HG03064 (cell line): ENCODE measurements around the gene MTSS2.

ENCODE experiments used
- ATAC-seq: cut with Tn5 transposase; IDR thresholded peaks from one replicate; pipeline ENCODE4 v1.9.1; 2021; ENCODE audit warnings: low read depth; ENCODE audit not compliant: unreplicated experiment

Gene MTSS2, protein sequence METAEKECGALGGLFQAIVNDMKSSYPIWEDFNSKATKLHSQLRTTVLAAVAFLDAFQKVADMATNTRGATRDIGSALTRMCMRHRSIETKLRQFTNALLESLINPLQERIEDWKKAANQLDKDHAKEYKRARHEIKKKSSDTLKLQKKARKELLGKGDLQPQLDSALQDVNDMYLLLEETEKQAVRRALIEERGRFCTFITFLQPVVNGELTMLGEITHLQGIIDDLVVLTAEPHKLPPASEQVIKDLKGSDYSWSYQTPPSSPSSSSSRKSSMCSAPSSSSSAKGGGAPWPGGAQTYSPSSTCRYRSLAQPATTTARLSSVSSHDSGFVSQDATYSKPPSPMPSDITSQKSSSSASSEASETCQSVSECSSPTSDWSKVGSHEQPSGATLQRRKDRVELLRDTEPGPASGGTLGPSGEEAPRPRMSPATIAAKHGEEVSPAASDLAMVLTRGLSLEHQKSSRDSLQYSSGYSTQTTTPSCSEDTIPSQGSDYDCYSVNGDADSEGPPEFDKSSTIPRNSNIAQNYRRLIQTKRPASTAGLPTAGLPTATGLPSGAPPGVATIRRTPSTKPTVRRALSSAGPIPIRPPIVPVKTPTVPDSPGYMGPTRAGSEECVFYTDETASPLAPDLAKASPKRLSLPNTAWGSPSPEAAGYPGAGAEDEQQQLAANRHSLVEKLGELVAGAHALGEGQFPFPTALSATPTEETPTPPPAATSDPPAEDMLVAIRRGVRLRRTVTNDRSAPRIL

GRCh38 chr16:70685938-70686375, at the start of gene MTSS2:
TSS of gene MTSS2 (minus strand) at chr16:70686053. CDS start at chr16:70685791, 262 bp downstream.
- no peak for ATAC-seq

- ATAC-seq: no peak
Measured at GRCh38 chr16:70735141-70735979, 49.5 kb upstream of the MTSS2 start.

DNA sequence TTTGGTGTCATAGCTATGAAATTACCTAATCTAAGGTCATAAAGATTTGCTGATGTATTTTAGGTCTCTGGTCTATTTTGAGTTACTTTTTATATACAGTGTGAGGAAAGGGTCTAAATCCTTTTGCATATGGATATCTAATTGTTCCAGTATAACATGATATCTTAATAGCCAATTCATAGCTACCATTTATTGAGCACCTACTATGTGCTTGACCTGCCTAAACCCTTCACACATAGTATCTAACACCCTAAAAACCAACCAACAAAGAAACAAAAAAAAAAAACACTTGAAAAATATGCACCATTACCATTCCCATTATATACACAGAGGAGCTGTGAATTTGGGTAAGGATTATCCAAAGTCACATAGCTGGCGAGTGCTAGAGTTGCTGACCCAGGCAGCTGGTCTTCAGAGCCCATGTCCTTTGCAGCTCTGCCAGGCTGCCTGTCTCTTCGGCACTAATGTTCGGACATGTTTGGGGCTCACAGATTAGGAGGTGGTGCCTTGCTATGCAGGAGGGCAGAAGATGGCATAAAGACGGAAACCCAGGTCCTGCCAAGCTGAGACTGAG, 48.8 kb upstream of the MTSS2 start:
- ATAC-seq: no peak

DNA sequence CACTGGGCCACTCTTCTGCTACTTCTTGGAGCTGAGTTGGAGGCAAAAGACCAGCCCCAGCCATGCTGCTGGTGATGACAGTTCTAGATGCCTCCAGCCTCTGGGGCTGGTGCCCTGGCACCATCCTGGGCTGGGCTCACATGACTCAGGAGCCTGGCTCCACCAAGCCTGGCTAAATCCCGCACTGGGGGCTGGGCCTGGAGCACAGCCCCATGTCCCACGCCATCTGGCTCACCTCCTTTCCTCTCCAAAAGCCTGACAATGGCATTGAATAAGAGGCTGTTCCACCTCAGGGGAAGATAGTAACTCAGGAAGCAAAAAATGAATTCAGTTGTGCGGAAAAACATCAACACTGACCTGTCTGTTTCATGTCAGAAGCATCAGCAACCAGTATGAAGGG, 45.1 kb upstream of the MTSS2 start:
- ATAC-seq: no peak

- ATAC-seq: no peak
Measured at GRCh38 chr16:70730031-70730430, 44.2 kb upstream of the MTSS2 start.

- ATAC-seq: no peak
Measured at GRCh38 chr16:70729292-70729691, 43.4 kb upstream of the MTSS2 start.

GRCh38 chr16:70728150-70728549, 42.3 kb upstream of the MTSS2 start:
- no peak for ATAC-seq

GRCh38 chr16:70726892-70727361, 41.1 kb upstream of the MTSS2 start:
- ATAC-seq: no peak

DNA sequence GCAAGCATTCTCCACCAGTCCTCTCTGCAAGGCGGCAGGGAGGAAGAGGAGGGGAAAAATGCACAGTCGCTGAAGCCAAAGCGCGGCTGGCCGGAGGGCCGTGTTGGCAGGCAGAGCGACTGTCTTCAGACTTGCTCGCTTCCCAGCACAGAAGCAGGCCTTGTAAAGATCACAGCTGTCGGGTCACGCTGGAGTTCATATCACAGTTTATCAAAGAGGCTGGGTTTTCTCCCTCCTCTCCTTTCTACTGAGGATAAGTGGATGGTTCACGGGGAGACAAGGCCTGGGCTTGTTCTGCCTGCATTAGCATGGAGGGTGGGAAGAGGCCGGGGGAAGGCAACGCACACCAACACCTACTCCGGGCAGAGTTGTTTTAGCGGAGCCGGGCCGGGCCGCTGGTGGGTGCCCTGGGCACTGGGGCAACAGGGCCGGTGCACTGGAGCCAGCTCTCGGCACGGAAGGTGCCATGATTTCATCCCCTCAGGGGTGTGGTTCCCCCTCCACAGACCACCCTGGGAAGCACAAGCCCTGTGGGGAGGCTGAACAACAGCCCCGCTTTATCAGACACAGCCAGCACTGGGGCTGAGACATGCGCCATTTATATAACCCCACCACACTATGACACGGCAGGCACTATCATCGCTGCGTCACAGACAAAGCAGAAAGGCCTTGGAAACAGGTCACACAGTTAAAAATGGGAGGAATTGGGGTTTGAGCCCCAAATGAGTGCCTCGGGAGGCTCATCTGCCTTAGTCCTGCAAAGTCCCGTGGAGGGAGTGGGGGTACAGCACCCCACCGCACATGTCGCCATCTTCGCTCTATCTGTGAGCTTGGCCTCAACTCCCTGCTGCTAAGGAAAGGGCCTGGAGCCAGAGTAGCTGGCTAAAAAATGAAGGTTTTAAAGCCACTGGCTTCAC, 40.3 kb upstream of the MTSS2 start:
- ATAC-seq: no peak

GRCh38 chr16:70725024-70725911, 39.4 kb upstream of the MTSS2 start:
- ATAC-seq: no peak

- ATAC-seq: no peak
Measured at GRCh38 chr16:70724146-70725023, 38.5 kb upstream of the MTSS2 start.

DNA sequence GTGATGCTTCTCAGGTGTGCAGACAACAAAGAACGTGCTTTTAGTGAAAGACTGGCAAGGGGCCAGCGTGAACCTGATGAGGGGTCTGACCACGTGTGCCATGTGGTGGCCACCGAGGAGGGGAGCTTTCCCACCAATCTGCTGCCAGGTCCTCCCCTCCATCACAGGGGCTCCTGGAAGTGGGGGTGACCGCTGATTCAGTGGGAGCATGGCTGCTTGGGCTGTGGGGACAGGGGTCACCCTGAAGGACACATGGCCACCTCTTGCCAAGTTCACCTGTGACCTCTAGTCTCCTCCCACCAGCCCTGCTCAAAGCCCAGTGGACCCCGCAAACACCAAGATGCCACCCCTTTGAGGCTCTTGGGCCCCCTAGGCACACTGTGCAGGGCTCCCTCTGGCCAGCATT, 37.9 kb upstream of the MTSS2 start:
- no peak for ATAC-seq

DNA sequence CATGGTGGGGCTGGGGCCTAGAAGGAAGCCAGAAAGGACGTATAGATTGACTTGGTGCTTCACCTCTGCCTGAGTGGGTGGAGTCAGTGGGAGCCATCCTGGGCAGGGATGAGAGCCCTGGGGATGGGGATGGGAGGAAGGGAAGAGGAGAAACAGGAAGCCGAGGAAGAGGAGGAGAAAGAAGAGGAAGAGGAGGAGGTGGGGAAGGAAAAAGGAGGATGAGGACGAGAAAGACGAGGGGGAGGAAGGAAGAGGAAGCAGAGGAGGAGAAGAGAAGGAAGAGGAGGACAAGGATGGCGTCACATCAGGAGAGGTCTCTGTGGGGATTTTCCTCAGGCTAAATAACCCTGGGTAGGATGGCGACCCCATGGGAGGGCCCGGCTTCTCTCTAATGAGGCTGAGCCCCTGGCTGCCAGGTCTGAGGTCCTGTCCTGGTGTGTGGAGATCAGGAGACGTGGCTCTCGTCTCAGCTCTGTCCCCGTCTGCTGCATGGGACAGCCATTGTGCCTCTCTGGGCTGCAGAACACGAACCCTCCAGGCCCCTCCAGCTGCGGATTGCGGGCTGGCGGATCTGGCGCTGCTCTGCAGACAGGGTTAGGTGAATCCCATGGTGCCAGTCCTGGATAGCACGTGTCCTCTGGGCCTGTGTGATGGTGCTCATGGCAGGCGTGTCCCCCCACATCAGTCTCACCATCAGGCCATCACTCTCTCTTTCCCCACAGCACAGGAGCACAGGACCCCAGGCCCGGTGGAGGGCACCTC, 35.5 kb upstream of the MTSS2 start:
- no peak for ATAC-seq

DNA sequence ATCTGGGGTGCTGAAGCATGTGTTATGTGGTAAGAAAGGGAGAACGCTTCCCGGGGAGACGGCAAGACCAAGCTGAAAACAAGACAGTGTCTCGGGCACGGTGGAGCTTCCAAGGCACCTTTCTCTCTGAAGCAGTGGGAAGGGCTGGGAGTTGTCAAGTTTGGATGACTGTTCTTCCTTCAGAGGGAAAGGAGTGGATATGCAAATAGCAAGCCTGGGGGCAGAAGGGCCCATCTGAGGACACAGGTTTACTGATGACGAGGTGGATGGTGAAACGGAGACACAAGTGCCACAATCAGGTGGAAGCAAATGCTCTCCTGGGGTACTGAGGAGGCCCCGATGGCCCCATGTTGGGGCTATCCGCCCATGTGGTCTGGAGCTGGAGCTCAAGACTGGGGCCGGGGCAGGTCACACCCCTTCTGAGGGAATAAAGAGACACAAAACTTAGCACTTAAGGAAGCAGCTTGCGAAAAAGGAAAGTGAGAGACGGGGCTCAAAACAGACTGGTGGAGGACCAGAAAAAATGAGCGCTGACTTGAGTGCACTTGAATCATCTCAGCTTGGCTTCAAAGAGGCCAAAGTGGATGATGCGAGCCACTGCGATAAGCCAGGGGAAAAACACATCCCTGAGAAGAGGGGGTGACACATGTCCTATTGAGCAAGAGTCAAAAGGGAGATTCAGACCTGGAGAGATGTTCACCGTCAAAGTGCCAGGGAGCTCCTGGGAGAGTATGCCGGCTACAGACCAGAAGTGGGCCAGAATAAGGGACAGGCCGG, 34.8 kb upstream of the MTSS2 start:
- no peak for ATAC-seq

DNA sequence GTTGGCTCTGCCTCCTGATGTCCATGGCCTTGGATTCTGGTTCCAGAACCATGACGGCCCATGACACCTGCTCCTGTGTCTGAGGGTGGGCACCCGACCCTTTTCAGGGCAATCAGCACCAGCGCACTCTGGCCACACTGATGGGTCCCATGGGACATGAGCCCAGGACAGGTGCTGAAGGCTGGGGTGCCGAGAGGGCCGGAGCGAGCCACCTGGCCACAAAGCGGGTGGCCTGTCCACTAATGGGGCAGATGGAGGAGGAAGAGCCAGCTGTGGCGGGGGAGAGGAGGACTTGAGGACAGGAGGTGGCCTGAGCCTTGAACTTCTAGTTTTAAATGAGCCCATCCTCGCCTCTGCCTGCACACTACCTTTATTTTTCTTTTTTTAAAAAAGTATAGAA, 31.2 kb upstream of the MTSS2 start:
- no peak for ATAC-seq

DNA sequence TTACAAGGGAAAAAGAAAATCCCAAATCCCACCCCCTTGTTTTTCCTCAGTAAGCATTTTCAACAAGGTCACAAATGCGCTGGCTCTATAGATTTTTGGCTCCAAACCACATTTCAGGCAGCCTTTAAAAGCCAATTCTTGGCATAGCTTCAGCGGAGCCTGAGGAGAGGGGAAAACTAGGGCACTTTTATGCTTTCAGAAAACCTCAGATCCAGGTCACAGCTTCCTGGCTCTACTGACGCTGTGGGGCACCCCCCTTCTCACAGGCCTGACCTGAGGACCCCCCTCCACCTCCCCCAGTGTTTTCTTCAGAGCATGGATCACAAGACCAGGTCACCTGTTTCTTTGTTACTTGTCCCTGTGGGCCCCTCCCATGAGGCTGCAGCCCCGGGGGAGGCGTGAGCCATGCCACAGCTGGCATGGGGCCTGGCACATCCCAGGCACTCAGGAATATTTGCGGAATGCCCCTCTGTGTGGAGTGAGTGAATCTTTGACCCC, 30.1 kb upstream of the MTSS2 start:
- no peak for ATAC-seq
